Hematopoietic multipotent progenitor cell treated with erythropoietin and hydrocortisone succinate and interleukin-3 and kit ligand, for 8 days (in vitro differentiated cells): ENCODE results near the gene ADAP1.
"Not testable (repeated sequence)": the region's sequence is repeated elsewhere in the genome, so short reads cannot be mapped to it uniquely, and the experiment has no call there.

Experiments used
- DNase-seq: peaks from one replicate; pipeline ENCODE4 v3.0.0-alpha.2; 2015

The ADAP1 gene

GRCh38 chr7:875476-876076 lies 78.9 kb downstream of the ADAP1 start:
- DNase-seq: no peak

GRCh38 chr7:875051-875450 lies 79.4 kb downstream of the ADAP1 start:
- no peak for DNase-seq

DNA sequence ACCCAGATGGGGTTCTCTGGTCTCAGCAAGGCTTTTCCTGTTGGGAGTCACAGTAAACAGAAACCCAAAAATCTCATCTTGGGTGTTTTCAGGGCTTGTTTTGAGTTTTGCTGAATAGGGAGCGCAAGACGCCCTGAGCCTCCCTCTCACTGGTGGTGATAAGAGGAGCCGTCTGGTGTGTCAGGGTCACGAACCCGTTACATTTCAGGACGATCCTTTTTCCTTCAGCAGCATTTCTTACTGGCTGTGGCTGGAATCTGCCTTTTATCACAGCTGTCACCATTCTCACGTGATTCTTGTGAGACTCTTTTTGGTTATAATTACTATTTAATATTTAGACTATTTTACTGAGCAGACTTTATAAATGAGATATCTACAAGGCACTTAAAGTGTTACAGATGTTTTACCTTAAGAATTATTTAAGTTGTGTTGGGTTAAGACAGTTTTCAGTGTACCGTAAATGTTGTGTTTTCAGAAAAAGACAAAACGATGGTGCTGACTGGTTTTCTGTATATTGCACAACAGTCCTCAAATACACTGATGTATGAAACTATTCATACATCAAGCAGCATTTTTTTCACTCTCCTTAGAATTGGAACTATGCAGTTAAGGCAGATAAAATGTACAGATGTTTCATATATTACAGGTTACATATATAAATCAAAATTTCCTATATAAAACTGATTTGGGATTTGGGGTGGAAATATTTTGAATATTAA lies 80.3 kb downstream of the ADAP1 start:
- DNase-seq: peak; percentile 51

- peak; percentile 92 for DNase-seq
Observed at GRCh38 chr7:873367-874002, 81.0 kb downstream of the ADAP1 start.

- DNase-seq: not testable (repeated sequence)
Observed at GRCh38 chr7:872685-873084, 81.8 kb downstream of the ADAP1 start.

DNA sequence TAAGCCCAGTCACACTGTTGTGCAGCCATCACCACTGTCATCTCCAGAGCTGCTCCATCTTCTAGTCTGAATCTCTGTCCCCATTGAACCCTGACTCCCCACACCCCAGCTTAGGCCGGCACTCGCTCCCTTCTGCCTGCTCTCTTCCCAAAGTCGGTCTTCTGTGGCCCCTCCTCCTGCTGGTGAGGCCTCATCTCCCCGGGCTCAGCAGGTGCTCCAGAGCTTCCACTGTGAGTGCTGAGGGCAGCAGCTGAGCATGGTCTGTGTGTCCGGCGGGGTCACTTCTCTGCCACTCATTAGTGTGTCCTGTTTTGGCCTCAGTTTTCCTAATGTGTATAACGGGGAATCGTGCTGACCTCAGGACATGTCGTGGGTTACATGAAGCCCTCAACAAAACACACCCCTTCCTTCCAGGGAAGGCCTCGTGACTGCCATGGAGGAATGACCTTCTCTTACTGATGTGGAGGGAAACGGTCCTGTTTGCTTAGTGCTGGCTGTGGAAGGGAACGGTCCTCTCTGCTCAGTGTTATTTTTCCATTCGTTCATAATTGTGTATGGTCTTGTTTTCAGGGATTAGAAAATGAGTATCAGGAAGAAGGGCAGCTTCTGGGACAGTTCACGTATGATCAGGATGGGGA lies 82.5 kb downstream of the ADAP1 start:
- no peak for DNase-seq

GRCh38 chr7:869348-869747 lies 85.1 kb downstream of the ADAP1 start:
- DNase-seq: no peak

DNA sequence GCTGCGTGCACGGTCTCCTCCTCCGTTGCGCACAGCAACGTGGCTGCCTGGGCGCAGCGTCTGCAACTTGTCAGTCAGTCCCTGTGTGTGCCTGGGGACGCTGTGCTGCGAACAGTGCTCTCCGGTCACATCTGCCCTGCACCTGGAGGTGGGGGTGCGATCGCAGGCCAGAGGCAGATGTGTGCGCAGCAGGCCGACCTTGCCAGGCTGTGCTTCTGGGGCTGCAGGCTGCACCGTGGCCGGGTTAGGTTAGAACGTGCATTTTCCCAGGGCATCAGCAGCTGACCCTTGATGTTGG lies 86.3 kb downstream of the ADAP1 start:
- DNase-seq: no peak

DNA sequence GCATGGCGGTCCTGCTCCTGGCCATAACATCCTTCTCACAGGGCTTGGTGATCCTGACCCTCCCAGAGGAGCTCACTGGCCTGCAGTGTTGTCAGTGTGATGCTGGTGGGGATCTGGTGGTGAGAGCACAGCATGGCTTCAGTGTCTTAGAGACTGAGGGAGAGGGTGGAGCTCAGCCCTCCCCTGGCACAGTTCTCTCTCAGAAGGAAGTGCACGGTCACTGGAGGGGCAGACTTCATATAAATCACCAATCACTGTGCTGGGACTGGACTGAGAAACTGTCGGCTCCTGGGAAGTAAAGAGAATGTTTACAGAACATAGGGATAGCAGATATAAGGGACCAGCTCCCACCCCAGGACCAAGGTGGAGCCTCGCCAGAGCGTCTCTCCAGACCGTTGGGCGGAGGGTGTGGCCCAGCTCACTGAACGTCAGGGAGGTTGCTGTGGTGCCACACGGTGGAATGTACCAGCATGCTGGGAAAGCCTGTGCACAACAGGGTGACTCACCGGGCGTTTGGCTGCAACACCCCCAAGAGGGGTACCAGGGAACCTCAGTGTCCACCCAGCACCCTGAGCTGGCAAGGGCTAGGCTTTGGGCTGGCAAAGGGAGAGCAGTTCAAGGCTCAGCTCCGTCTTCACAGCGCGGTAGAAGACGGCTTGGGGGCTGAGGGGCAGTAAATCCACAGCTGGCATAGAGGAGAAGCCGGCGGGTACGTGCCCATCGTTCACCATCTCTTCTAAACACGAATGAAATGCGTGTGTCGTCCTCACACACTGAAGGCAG lies 86.9 kb downstream of the ADAP1 start:
- DNase-seq: peak; percentile 84

DNA sequence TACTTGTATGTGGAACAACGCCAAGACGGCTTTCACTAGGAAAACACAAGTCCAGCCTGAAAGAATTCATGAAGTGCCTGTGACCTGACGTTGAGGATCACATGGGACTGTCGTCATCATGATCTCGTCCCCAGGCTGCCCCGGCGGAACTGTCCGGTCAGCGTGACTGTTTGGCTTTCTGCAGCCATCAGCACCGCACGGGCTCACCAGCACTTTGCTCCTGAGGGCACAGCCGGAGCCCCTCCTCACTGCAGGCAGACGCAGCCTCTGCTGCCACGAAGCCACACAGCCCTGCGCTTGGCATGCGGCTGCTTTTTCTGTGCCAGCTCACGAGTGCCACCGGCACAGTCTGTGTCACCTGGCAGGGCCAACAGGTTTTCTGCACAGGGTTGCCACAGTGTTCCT lies 87.5 kb downstream of the ADAP1 start:
- no peak for DNase-seq

- DNase-seq: no peak
Observed at GRCh38 chr7:865921-866320, 88.6 kb downstream of the ADAP1 start.

GRCh38 chr7:863106-863505 lies 91.4 kb downstream of the ADAP1 start:
- DNase-seq: no peak

DNA sequence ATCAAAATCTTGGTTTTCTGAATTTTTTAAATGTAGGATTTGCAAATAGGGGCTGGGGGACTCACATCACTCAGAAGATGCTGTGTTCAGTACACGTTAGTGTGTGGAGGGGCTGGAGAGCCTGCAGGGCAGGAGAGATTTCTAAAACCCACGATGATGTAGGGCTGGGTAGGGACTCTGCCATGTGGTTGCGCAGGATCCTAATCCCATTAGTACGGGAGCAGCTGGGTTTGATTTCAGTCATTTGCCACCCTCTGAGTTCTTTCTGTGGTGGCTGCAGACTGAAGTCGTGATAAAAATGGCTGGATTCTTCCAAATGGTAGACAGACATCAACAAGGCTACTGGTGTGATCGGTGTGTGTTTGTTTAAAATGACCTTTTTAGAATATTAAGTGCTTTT lies 92.3 kb downstream of the ADAP1 start:
- DNase-seq: no peak

DNA sequence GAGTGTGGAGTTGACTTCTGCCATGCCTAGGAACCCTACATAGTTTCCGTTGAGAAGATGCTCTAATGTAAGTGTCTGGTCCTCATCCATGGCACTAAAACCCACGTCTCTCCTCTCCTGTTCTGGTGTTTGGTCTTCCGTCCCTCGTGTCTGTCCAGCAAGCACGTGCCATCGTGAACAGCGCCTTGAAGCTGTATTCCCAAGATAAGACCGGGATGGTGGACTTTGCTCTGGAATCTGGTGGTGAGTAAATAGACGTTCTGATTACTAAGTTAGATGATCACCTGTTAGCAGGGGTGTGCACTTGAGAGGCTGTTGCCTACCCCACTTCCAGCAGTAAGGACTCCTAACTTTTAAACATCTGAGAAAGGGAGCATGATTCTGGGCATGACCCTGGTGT lies 93.3 kb downstream of the ADAP1 start:
- DNase-seq: no peak

DNA sequence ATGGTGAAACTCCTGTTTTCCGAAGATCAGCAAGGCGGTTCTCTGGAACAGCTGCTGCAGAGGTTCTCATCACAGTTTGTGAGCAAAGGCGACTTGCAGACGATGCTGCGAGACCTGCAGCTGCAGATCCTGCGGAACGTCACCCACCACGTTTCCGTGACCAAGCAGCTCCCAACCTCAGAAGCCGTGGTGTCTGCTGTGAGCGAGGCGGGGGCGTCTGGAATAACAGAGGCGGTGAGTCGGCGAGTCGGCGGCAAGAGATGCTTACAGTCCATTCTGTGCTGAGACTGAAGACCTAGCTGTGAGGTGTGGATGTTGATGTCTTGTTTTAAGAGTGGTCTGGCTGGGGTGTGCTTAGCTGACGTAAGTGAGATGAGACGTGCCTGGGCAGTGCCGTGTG lies 94.3 kb downstream of the ADAP1 start:
- DNase-seq: no peak

DNA sequence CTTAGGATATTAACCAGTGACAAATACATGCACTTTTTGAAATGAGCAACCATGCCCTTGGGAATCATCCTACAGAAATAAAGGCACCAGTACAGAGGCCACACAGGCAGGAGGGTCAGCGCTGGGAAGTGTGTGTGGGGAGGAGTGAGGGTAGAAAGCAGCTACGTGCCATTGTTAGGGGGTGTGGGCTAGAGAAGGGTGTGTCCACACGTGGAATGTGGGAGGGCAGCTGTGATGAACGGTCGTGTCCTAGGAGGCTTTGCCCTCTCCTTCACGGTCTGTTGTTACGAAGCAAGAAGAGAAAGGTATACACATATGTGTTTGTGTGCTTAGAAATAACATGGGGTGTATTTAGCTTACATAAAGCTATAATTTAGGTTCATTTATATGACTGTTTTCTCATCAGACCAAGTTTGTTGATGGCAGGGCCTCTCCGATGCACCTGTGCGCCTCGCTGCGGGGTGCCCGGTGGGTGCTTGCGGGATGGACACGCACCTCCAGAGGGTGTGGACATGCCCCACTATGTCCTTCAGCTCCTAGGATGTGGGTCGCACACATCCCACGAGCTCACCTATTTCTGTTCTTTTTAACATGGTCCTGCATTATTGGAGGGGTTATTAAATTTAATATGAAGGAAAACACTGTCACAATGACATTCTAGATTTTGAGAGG lies 95.0 kb downstream of the ADAP1 start:
- DNase-seq: no peak

DNA sequence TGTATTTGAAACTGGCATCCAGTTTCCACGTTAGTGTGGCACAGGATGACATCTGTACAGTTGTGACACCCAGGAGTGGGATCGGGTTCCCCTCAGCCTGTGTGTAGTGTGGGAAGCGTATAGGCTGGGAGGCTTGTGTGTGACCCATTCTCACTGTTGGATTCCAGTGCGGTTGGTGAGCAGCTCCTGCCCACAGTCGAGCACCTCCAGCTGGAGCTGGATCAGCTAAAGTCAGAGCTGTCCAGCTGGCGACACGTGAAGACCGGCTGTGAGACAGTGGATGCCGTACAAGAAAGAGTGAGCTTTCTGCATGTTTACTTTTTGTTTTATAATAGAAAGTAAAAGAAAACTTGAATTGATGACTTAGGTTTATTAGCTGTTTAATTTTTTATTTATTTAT lies 96.8 kb downstream of the ADAP1 start:
- DNase-seq: no peak

DNA sequence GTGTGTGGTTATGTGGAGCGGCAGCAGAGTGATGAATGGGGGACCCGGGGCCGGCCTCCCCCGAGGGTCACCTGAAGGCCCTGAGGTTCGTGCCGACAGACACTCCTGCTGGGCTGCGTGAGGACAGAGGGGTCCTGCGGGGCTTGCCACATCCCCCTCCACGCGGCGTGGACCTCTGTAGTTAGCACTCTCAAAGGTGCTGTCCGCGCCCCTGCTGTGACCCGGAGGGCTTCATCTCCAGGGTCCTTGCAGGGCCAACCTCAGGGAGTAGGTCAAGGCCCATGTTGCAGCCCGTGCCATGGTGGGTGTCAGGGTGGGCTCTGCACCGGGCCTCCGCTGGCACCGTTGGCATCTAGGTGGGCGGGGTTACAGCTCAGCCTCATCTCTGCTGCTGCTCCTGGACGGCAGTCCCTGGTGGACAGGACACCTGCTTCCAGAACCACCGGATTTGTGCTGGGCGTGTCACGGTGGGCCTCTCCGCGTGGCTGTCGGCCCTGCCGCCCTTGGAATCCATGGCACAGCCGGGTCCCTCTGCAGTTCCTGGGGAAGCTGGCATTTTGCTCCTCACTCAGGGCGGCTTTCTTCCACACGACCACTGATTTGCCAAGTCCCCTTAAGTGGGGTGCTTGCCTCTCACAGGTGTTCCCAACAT lies 97.9 kb downstream of the ADAP1 start:
- no peak for DNase-seq

DNA sequence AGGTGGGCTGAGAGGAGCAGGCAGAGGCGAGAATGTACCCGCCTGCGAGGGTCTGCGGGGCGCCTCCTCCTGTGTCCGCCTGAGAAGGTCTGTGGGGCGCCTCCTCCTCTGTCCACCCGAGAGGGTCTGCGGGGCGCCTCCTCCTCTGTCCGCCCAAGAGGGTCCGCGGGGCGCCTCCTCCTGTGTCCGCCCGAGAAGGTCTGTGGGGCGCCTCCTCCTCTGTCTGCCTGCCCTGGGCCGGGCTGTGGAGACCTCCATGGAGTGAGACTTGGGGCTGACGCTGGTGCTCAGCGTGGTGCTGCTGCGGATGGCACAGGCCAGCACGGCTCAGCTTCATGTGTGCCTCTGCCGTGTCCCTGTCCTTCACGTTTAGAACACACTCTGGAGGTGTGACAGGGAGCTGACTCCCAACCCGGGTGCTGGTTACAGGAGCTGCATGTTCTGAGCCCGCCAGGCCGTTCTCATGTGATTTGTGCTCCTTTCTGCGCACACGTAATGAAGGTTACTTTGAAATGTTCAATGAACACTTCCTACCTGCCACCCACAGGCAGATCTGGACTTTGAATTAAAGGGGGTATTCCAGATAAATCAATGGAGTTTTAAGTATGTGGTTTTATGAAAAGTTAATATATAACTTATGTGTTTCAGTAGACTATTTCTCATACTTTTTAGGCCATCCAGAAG lies 98.7 kb downstream of the ADAP1 start:
- DNase-seq: no peak

- no peak for DNase-seq
Observed at GRCh38 chr7:854118-854775, 100.2 kb downstream of the ADAP1 start.
